PC-9 (cell line): ENCODE data around the gene TEX51.

Experiments used
- CTCF ChIP-seq: fragments of 200-600 bp; sonication (generic); conservative IDR thresholded peaks from 2 replicates; pipeline ENCODE4 v1.6.1; 2017; ENCODE audit warnings: mixed run types, antibody characterized with exemption, mild to moderate bottlenecking, moderate library complexity
- EZH2 ChIP-seq: fragments of 200-600 bp; sonication (generic); IDR thresholded peaks from 2 replicates; pipeline ENCODE4 v1.8.0; 2017; ENCODE audit warnings: antibody characterized with exemption, low read depth

- TF ChIP-seq CTCF (no peak), EZH2 (no peak)
Observed at GRCh38 chr2:126902152-126902835, 3.6 kb downstream of the TEX51 start.
